GM06990 (cell line): Measurements from ENCODE around the gene ITPK1.

ENCODE experiments used
- DNase-seq: peaks from one replicate; pipeline ENCODE4 v3.0.0-alpha.2; 2011; ENCODE audit not compliant: insufficient read length; ENCODE audit errors: extremely low read depth
- H3K27me3 ChIP-seq: replicated peaks from 2 replicates; pipeline ENCODE4 v1.6.0; 2011; ENCODE audit warnings: low read length; ENCODE audit not compliant: control insufficient read depth, insufficient read depth
- H3K36me3 ChIP-seq: 2 replicates; pipeline ENCODE4 v1.5.1; 2011; ENCODE audit warnings: low read length; ENCODE audit not compliant: control insufficient read depth, insufficient read depth
- H3K4me3 ChIP-seq: replicated peaks from 2 replicates; pipeline ENCODE4 v1.5.1; 2011; ENCODE audit warnings: low read depth, mild to moderate bottlenecking, control low read depth, low read length
- TF ChIP-seq, protein P1 (sequence below): IDR thresholded peaks from 2 replicates; pipeline ENCODE4 v1.5.1; 2011; ENCODE audit warnings: low read length, control low read depth, mild to moderate bottlenecking, inconsistent platforms; ENCODE audit not compliant: insufficient read depth, poor library complexity, severe bottlenecking

ITPK1 gene

DNA sequence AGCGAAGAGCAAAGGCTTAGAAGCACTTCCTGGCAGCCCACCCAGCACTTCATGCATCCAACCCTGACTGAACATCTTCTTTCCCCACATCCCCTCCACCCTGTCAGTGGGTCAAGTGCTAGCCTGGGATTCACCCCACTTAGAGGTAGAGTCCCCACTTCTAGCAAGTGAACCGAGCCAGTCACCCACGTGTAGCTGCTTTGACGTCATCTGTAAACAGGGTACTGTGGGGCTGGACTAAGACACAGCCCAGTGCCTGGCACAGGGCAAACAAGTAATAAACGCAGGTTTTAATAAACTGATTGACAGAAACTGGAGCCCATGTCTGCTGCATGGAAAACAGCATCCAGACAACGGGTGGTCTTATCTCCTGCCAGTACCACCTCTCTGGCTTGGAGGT, 61.7 kb downstream of the ITPK1 start:
- Histone ChIP-seq H3K36me3 (no peaks in the 10 kb centered on the region; the same call in 1 of the 2 replicates), H3K4me3 (no peak overlapping the region), H3K27me3 (no peaks in the 10 kb centered on the region)
- no peak for DNase-seq
- TF ChIP-seq, protein P1, sequence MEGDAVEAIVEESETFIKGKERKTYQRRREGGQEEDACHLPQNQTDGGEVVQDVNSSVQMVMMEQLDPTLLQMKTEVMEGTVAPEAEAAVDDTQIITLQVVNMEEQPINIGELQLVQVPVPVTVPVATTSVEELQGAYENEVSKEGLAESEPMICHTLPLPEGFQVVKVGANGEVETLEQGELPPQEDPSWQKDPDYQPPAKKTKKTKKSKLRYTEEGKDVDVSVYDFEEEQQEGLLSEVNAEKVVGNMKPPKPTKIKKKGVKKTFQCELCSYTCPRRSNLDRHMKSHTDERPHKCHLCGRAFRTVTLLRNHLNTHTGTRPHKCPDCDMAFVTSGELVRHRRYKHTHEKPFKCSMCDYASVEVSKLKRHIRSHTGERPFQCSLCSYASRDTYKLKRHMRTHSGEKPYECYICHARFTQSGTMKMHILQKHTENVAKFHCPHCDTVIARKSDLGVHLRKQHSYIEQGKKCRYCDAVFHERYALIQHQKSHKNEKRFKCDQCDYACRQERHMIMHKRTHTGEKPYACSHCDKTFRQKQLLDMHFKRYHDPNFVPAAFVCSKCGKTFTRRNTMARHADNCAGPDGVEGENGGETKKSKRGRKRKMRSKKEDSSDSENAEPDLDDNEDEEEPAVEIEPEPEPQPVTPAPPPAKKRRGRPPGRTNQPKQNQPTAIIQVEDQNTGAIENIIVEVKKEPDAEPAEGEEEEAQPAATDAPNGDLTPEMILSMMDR = no peak

DNA sequence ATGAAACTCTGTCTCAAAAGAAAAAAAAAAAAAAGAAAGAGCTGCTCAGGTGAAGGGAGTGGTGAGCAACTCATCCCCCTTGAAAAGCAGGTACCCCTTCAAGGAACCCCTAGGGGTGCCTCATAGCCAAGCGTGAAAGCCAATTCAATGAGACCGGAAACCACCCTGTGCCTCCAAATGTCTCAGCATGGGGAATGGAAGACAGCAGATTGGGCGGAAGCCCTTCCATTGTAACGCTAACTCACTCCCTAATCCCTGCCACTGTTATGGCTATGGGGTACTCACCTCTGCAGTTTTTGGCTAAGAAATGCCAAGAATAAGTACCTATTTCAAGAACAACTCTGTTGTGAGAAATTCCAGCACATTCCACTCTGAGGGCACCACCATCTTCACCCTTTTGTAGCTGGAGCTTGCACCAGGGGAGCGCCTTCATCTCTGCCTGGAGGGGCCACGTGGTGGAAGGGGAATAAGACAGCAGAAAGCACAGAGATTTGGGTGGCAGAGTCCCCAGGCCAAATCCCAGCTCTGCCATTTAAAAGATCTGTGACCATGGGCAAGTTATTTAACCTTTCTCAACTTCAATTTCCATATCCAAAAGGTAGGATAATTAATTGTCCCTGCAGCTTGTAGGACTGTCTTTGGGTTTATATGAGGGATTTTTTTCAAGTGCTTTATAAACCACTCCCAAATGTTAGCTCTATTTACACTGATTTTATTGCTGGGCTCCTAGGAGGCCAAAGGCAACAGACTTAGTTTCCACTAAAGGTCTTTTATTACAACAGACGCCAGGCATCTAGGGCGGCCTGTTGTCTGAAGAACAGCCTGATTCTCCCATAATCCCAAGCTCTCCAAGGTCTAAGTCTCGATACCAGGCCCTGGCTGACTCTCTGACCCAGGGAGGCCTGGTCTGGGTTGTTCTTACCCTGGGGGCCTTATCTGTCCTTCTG, 63.9 kb downstream of the ITPK1 start:
- DNase-seq = no peak
- Histone ChIP-seq H3K36me3 (no peaks in the 10 kb centered on the region; the same call in 1 of the 2 replicates), H3K27me3 (no peaks in the 10 kb centered on the region), H3K4me3 (no peak overlapping the region)
- TF ChIP-seq, protein P1 = no peak

DNA sequence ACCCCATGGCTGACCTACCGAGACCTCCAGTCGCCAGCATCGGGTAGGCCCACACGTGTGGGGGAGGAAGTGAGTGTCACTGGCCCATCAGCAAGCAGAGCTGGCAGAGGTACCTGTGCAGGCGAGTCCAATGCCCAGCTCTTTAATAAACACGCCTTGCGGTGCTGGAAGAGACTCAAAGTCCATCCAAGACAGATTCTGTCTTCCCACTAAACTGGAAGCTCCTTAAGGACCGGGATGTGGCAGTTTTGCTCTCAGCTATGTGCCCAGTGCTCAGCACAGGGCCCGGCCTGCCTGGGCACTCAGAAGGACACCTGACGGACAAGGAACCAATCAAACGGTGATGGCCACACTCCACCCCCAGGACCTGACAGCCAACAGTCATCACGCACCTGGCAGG, 65.0 kb downstream of the ITPK1 start:
- TF ChIP-seq, protein P1 = no peak
- DNase-seq = no peak
- Histone ChIP-seq H3K27me3 (no peaks in the 10 kb centered on the region), H3K4me3 (no peak overlapping the region), H3K36me3 (no peaks in the 10 kb centered on the region; the same call in 1 of the 2 replicates)

DNA sequence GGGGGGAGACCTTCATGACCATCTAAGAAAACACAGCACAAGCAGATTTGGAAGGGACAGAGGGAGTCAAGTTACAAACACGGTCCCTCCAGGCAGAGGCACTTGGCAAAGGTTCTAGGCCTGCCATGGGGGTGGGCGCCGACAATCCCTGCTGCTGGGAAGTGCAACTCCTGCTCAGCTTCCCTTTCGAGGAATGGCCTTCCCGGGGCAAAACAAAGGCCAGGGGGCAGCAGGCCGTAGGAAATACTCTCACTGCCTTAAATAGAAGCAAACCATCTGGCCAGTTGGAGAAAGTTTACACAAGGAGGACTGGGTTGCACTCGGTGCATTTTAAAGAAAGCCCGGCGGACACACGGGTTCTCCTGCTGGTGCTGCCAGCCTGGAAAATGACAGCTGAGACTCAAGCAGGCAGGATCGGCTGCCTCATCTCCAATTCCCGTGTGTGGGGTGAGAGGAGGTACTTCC, 65.8 kb downstream of the ITPK1 start:
- Histone ChIP-seq H3K27me3 (no peaks in the 10 kb centered on the region), H3K4me3 (no peak overlapping the region), H3K36me3 (no peaks in the 10 kb centered on the region; the same call in 1 of the 2 replicates)
- TF ChIP-seq, protein P1 = no peak
- no peak for DNase-seq

DNA sequence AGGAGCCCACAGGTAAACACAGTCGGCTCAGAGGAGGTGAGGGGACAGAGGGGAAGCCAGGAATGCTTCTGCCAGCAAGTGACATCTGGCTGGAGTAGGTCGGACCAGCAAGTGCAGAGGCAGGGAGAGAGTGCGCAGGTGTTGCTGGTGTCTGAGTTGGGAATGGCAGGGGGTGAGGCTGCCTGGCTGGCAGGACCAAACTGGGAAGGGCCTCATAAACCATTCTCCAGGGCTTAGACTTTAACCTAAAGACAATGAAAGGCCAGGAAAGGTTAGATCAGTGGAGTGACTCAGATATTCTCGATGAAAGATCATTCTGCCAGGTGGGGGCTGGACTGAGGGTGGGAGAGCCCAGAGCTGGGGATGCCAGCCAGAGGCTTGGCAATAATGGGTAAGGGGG, 66.4 kb downstream of the ITPK1 start:
- no peak for DNase-seq
- Histone ChIP-seq H3K4me3 (no peak overlapping the region), H3K36me3 (no peaks in the 10 kb centered on the region; the same call in 1 of the 2 replicates), H3K27me3 (no peaks in the 10 kb centered on the region)
- TF ChIP-seq, protein P1 = no peak
